ENCODE results near the gene RIPK1. TPM values are rescaled to one million over a fixed set of nuclear protein-coding genes. Genes with fewer than 3 reads are reported as not detected.
"Not testable (repeated sequence)": the region's sequence is repeated elsewhere in the genome, so short reads cannot be mapped to it uniquely, and the experiment has no call there.

The RIPK1 gene
- total RNA-seq, 5 donors from 2014 or later (not counting 1 experiment from before 2014, with no cell fraction given), result 22.5 to 33.8 (median 31.7) TPM

GRCh38 chr6:3061501-3061941, 6.8 kb upstream of the RIPK1 start:
- peaks cover 2 to 16% of the 10 kb centered on the region in 2 experiments for H3K4me1 ChIP-seq (ENCODE audit: control insufficient read depth in 1 of 2, extremely low read depth in 1 of 2, insufficient read depth in 2 of 2, low read length in 2 of 2)
- Mint-ChIP-seq H3K36me3 (no peaks in the 10 kb centered on the region), H3K4me3 (no peak overlapping the region), H3K9me3 (no peaks in the 10 kb centered on the region), H3K27ac (no peak overlapping the region), H3K4me1 (peaks cover 20 to 30% (median 30%) of the 10 kb centered on the region in 3 donors), H3K27me3 (no peaks in the 10 kb centered on the region)
- ATAC-seq (replicated peaks in 1 of 4) (no peak), DNase-seq (no peak)
- ChIA-PET CTCF (interaction anchor here (0.6 to 1.9 kb wide), 3 partner anchors 71 to 671 kb away, joined by 3 to 6 read pairs (median 4); no protein-coding TSS in a partner anchor), POLR2A (interaction anchor here in 1 of 2 donors (0.6 kb wide), 1 partner anchor 71 kb away, joined by 3 read pairs; no protein-coding TSS in a partner anchor)
- no peaks in the 10 kb centered on the region for H3K36me3 ChIP-seq (ENCODE audit: control insufficient read depth in 2 of 2, extremely low read depth in 1 of 2, insufficient read depth in 1 of 2, low read length in 1 of 2)
- H3K9me3 ChIP-seq, result no peaks in the 10 kb centered on the region
- H3K27me3 ChIP-seq (replicated peaks in 1 of 2; ENCODE audit: control insufficient read depth in 2 of 2, extremely low read depth in 1 of 2, insufficient read depth in 2 of 2, low read length in 1 of 2), result no peaks in the 10 kb centered on the region
- H3K27ac ChIP-seq (ENCODE audit: low read length), result no peak overlapping the region
- H3K4me3 ChIP-seq (ENCODE audit: control insufficient read depth in 1 of 2, extremely low read depth in 1 of 2, low read length in 1 of 2), result no peak overlapping the region
- no CpG with 5 or more reads among the region's 5 CpGs for WGBS (ENCODE audit: insufficient coverage)

DNA sequence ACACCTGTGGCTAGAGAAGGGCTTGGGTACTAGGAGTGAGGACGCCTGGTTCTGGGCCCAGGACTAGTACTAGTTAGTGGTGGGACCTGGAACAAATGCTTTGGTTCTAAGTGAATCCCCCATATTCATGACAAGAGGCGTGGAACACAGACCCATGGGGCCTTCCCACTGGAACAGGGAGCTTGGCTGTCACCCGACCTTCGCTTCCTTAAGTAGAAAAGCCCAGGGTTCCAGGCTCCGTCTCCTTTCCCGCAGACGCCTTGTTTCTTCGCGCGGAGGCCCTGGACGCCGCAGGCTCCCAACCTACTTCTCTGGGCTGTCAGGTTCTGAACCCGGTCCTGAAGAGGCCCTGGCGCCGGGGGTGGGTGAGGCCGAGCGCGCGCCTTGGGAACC, 5.0 kb upstream of the RIPK1 start:
- H3K9me3 Mint-ChIP-seq; H3K9me3 ChIP-seq; H3K36me3 ChIP-seq (ENCODE audit: control insufficient read depth in 2 of 2, extremely low read depth in 1 of 2, insufficient read depth in 1 of 2, low read length in 1 of 2); H3K36me3 Mint-ChIP-seq; DNase-seq; H3K27me3 Mint-ChIP-seq; ATAC-seq (replicated peaks in 1 of 4); H3K27me3 ChIP-seq (replicated peaks in 1 of 2; ENCODE audit: control insufficient read depth in 2 of 2, extremely low read depth in 1 of 2, insufficient read depth in 2 of 2, low read length in 1 of 2): not testable (repeated sequence)
- Histone ChIP-seq H3K27ac (ENCODE audit: low read length) (peak overlapping the region; percentile 58), H3K4me1 (ENCODE audit: control insufficient read depth in 1 of 2, extremely low read depth in 1 of 2, insufficient read depth in 2 of 2, low read length in 2 of 2) (peaks cover 5 to 24% of the 10 kb centered on the region in 2 experiments), H3K4me3 (ENCODE audit: control insufficient read depth in 1 of 2, extremely low read depth in 1 of 2, low read length in 1 of 2) (peak overlapping the region; percentile 71 to 83)
- peak overlapping the region; percentile 22 to 77 for H3K27ac Mint-ChIP-seq
- CTCF ChIA-PET, result interaction anchor here (0.6 to 1.9 kb wide), 10 partner anchors 10 to 1072 kb away, joined by 3 to 12 read pairs (median 4); partner anchors contain the start of gene TUBB2A (in 1 of the 2)
- H3K4me3 Mint-ChIP-seq, result peak overlapping the region; percentile 85 to 96 (median 89)
- POLR2A ChIA-PET, result interaction anchor here (0.5 to 1.0 kb wide), 7 partner anchors 45 to 958 kb away, joined by 3 to 16 read pairs (median 3); partner anchors contain the start of gene SERPINB1 (in 1 of the 2)
- peaks cover 36 to 46% (median 44%) of the 10 kb centered on the region in 3 donors for H3K4me1 Mint-ChIP-seq
- WGBS (ENCODE audit: insufficient coverage), result no CpG with 5 or more reads among the region's 19 CpGs

DNA sequence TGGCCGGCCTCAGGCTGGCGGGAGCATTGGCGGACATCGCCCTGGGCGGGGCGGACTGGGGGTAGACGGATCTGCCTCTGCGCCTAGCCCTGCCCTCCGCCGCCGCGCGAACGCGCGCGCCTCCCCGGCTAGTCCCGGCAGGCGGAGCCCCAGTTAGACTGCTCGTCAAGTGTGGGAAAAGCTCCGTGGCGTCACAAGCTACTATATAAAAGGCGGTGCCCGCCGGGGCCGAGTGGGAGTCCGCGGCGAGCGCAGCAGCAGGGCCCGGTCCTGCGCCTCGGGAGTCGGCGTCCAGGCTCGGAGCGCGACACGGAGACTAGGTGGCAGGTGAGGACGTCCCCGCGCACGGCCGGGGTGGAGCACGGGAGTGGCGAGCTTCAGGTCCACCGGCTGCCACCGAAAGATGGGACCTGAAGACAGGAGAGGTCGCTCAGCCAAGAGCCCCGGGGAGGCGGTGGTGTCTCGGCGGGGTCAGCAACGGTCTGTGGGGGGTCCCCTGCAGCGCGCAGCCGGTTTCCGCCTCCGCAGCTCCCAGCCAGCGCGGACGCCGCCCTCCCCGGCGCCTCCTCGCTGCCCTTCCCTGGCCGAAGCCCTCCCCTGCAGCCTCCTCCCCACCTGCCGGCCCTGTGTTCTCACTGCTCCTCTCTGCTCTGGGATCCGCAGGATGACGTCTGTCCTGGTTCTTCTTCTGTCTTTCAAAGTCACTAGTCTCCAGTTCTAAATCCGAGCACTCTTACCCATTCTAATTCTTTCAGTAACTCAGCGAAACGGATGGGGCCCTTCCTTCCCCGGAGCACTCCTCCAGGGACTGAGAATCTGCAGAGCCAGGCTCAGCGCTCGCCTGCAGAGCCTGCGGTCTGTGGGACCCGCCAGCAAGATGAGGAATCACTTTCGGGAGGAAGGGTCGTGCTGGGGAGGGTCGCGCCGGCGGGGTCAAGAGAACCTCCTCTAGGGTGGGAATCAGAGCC, 4.3 kb upstream of the RIPK1 start:
- Histone ChIP-seq H3K4me1 (ENCODE audit: control insufficient read depth in 1 of 2, extremely low read depth in 1 of 2, insufficient read depth in 2 of 2, low read length in 2 of 2) (peaks cover 5 to 24% of the 10 kb centered on the region in 2 experiments), H3K9me3 (no peaks in the 10 kb centered on the region), H3K4me3 (ENCODE audit: control insufficient read depth in 1 of 2, extremely low read depth in 1 of 2, low read length in 1 of 2) (peak overlapping the region; percentile 71 to 83), H3K36me3 (ENCODE audit: control insufficient read depth in 2 of 2, extremely low read depth in 1 of 2, insufficient read depth in 1 of 2, low read length in 1 of 2) (no peaks in the 10 kb centered on the region), H3K27me3 (replicated peaks in 1 of 2; ENCODE audit: control insufficient read depth in 2 of 2, extremely low read depth in 1 of 2, insufficient read depth in 2 of 2, low read length in 1 of 2) (no peaks in the 10 kb centered on the region), H3K27ac (ENCODE audit: low read length) (peak overlapping the region; percentile 67)
- no peaks in the 10 kb centered on the region for H3K9me3 Mint-ChIP-seq
- H3K27me3 Mint-ChIP-seq, result no peaks in the 10 kb centered on the region
- peaks cover 31 to 44% (median 38%) of the 10 kb centered on the region in 3 donors for H3K4me1 Mint-ChIP-seq
- ChIA-PET CTCF (interaction anchor here (0.6 to 1.0 kb wide), 10 partner anchors 10 to 1072 kb away, joined by 3 to 12 read pairs (median 4); partner anchors contain the start of genes NQO2 (in 1 of the 2) and TUBB2A (in 1 of the 2)), POLR2A (interaction anchor here (0.5 to 1.0 kb wide), 10 partner anchors 44 to 957 kb away, joined by 3 to 16 read pairs (median 3); partner anchors contain the start of gene SERPINB1 (in 1 of the 2))
- peak; percentile 77 to 80 (median 79) for ATAC-seq (replicated peaks in 1 of 4)
- H3K36me3 Mint-ChIP-seq, result no peaks in the 10 kb centered on the region
- 1% methylated on average over 80 of the region's 85 CpGs for WGBS (ENCODE audit: insufficient coverage)
- H3K27ac Mint-ChIP-seq, result peak overlapping the region; percentile 79 to 85
- H3K4me3 Mint-ChIP-seq, result peak overlapping the region; percentile 85 to 96 (median 89)
- peak; percentile 68 to 92 (median 79) for DNase-seq

GRCh38 chr6:3071568-3071967, 3.3 kb downstream of the RIPK1 start:
- H3K4me1 Mint-ChIP-seq, result peaks cover 75 to 83% (median 75%) of the 10 kb centered on the region in 3 donors
- H3K4me3 Mint-ChIP-seq, result no peak overlapping the region
- Histone ChIP-seq H3K9me3 (no peaks in the 10 kb centered on the region), H3K4me1 (ENCODE audit: control insufficient read depth in 1 of 2, extremely low read depth in 1 of 2, insufficient read depth in 2 of 2, low read length in 2 of 2) (peaks cover 21 to 47% of the 10 kb centered on the region in 2 experiments), H3K27ac (ENCODE audit: low read length) (no peak overlapping the region), H3K27me3 (replicated peaks in 1 of 2; ENCODE audit: control insufficient read depth in 2 of 2, extremely low read depth in 1 of 2, insufficient read depth in 2 of 2, low read length in 1 of 2) (no peaks in the 10 kb centered on the region), H3K4me3 (ENCODE audit: control insufficient read depth in 1 of 2, extremely low read depth in 1 of 2, low read length in 1 of 2) (no peak overlapping the region), H3K36me3 (ENCODE audit: control insufficient read depth in 2 of 2, extremely low read depth in 1 of 2, insufficient read depth in 1 of 2, low read length in 1 of 2) (peaks cover 0 to 25% of the 10 kb centered on the region in 2 donors)
- ChIA-PET CTCF (no interaction called here), POLR2A (interaction anchor here (0.5 to 0.6 kb wide), 2 partner anchors 27 to 91 kb away, joined by 3 read pairs; no protein-coding TSS in a partner anchor)
- WGBS (ENCODE audit: insufficient coverage), result no CpG with 5 or more reads among the region's 2 CpGs
- H3K36me3 Mint-ChIP-seq, result peaks cover 13% of the 10 kb centered on the region
- no peak for ATAC-seq (replicated peaks in 1 of 4)
- peak overlapping the region; percentile 3 to 19 for H3K27ac Mint-ChIP-seq
- no peaks in the 10 kb centered on the region for H3K9me3 Mint-ChIP-seq
- no peaks in the 10 kb centered on the region for H3K27me3 Mint-ChIP-seq
- no peak for DNase-seq

- peaks cover 18 to 45% of the 10 kb centered on the region in 2 experiments for H3K4me1 ChIP-seq (ENCODE audit: control insufficient read depth in 1 of 2, extremely low read depth in 1 of 2, insufficient read depth in 2 of 2, low read length in 2 of 2)
- no peaks in the 10 kb centered on the region for H3K27me3 Mint-ChIP-seq
- H3K27me3 ChIP-seq (replicated peaks in 1 of 2; ENCODE audit: control insufficient read depth in 2 of 2, extremely low read depth in 1 of 2, insufficient read depth in 2 of 2, low read length in 1 of 2), result no peaks in the 10 kb centered on the region
- POLR2A ChIA-PET, result interaction anchor here in 1 of 2 donors (0.5 kb wide), 1 partner anchor 101 kb away, joined by 3 read pairs; no protein-coding TSS in a partner anchor
- H3K4me3 Mint-ChIP-seq, result no peak overlapping the region
- no peak for DNase-seq
- peaks cover 24% of the 10 kb centered on the region for H3K36me3 Mint-ChIP-seq
- WGBS (ENCODE audit: insufficient coverage), result no CpG with 5 or more reads among the region's 7 CpGs
- H3K4me3 ChIP-seq (ENCODE audit: control insufficient read depth in 1 of 2, extremely low read depth in 1 of 2, low read length in 1 of 2), result no peak overlapping the region
- H3K36me3 ChIP-seq (ENCODE audit: control insufficient read depth in 2 of 2, extremely low read depth in 1 of 2, insufficient read depth in 1 of 2, low read length in 1 of 2), result peaks cover 0 to 35% of the 10 kb centered on the region in 2 donors
- H3K27ac Mint-ChIP-seq, result no peak overlapping the region
- peaks cover 66 to 81% (median 75%) of the 10 kb centered on the region in 3 donors for H3K4me1 Mint-ChIP-seq
- no peaks in the 10 kb centered on the region for H3K9me3 ChIP-seq
- H3K9me3 Mint-ChIP-seq, result no peaks in the 10 kb centered on the region
- no peak overlapping the region for H3K27ac ChIP-seq (ENCODE audit: low read length)
- CTCF ChIA-PET, result interaction anchor here in 1 of 2 donors (0.5 kb wide), 1 partner anchor 72 kb away, joined by 3 read pairs; no protein-coding TSS in a partner anchor
- no peak for ATAC-seq (replicated peaks in 1 of 4)
These were observed 4.5 kb downstream of the RIPK1 start for GRCh38 chr6:3072798-3073197.

- no peak overlapping the region for H3K27ac ChIP-seq (ENCODE audit: low read length)
- H3K4me3 ChIP-seq (ENCODE audit: control insufficient read depth in 1 of 2, extremely low read depth in 1 of 2, low read length in 1 of 2), result no peak overlapping the region
- no peaks in the 10 kb centered on the region for H3K27me3 ChIP-seq (replicated peaks in 1 of 2; ENCODE audit: control insufficient read depth in 2 of 2, extremely low read depth in 1 of 2, insufficient read depth in 2 of 2, low read length in 1 of 2)
- no peak for ATAC-seq (replicated peaks in 1 of 4)
- no peak overlapping the region for H3K27ac Mint-ChIP-seq
- peaks cover 18 to 41% of the 10 kb centered on the region in 2 experiments for H3K4me1 ChIP-seq (ENCODE audit: control insufficient read depth in 1 of 2, extremely low read depth in 1 of 2, insufficient read depth in 2 of 2, low read length in 2 of 2)
- ChIA-PET CTCF (interaction anchor here in 1 of 2 donors (0.5 kb wide), 1 partner anchor 73 kb away, joined by 3 read pairs; no protein-coding TSS in a partner anchor), POLR2A (interaction anchor here in 1 of 2 donors (0.5 kb wide), 2 partner anchors 38 to 101 kb away, joined by 3 to 4 read pairs; no protein-coding TSS in a partner anchor)
- no peaks in the 10 kb centered on the region for H3K9me3 ChIP-seq
- H3K4me1 Mint-ChIP-seq, result peaks cover 63 to 79% (median 74%) of the 10 kb centered on the region in 3 donors
- no peaks in the 10 kb centered on the region for H3K9me3 Mint-ChIP-seq
- H3K36me3 ChIP-seq (ENCODE audit: control insufficient read depth in 2 of 2, extremely low read depth in 1 of 2, insufficient read depth in 1 of 2, low read length in 1 of 2), result peaks cover 2 to 41% of the 10 kb centered on the region in 2 donors
- H3K27me3 Mint-ChIP-seq, result no peaks in the 10 kb centered on the region
- WGBS (ENCODE audit: insufficient coverage), result 100% methylated on average over 1 of the region's 11 CpGs
- H3K4me3 Mint-ChIP-seq, result no peak overlapping the region
- no peak for DNase-seq
- peaks cover 30% of the 10 kb centered on the region for H3K36me3 Mint-ChIP-seq
These were observed 5.1 kb downstream of the RIPK1 start for GRCh38 chr6:3073382-3073781.
